HepG2 (cell line): ENCODE measurements around the gene NEURL2. TPM values are rescaled to one million over a fixed set of nuclear protein-coding genes. Genes with fewer than 3 reads are reported as not detected.
A peak's percentile ranks its signal among the peaks of the same experiment; 100 is the strongest.

Experiments used
- E2F2 ChIP-seq: sonication (generic); formaldehyde crosslinking; IDR thresholded peaks from 2 replicates; pipeline ENCODE4 v1.4.0; 2020; ENCODE audit warnings: missing genetic modification reagents, borderline replicate concordance
- FOXP1 ChIP-seq, 2 experiments: fragments of 450-650 bp in 1 of 2; IDR thresholded peaks; 2 replicates each; pipeline ENCODE4 v1.6.1; 2017 to 2018; ENCODE audit warnings: antibody characterized with exemption in 1 of 2
- HOXD1 ChIP-seq: sonication (generic); formaldehyde crosslinking; IDR thresholded peaks from 2 replicates; pipeline ENCODE4 v1.5.0; 2020; ENCODE audit warnings: missing genetic modification reagents
- LRRFIP1 ChIP-seq: sonication (generic); formaldehyde crosslinking; conservative IDR thresholded peaks from 2 replicates; pipeline ENCODE4 v1.4.0; 2020; ENCODE audit warnings: missing genetic modification reagents
- NFAT5 ChIP-seq: sonication (generic); formaldehyde crosslinking; IDR thresholded peaks from 2 replicates; pipeline ENCODE4 v1.4.0; 2020; ENCODE audit warnings: missing genetic modification reagents
- PLSCR1 ChIP-seq: sonication (generic); formaldehyde crosslinking; IDR thresholded peaks from 2 replicates; pipeline ENCODE4 v1.5.0; 2020; ENCODE audit warnings: missing genetic modification reagents, mild to moderate bottlenecking, borderline replicate concordance
- RAD21 ChIP-seq: fragments of 450-650 bp; formaldehyde crosslinking; IDR thresholded peaks from 2 replicates; pipeline ENCODE4 v1.5.0; 2020; ENCODE audit warnings: mild to moderate bottlenecking
- RCOR2 ChIP-seq: IDR thresholded peaks from 2 replicates; pipeline ENCODE4 v1.6.1; 2016; ENCODE audit warnings: missing biosample characterization, missing genetic modification reagents
- RFXANK ChIP-seq: IDR thresholded peaks from 2 replicates; pipeline ENCODE4 v1.6.1; 2016
- THYN1 ChIP-seq: sonication (generic); formaldehyde crosslinking; IDR thresholded peaks from 2 replicates; pipeline ENCODE4 v1.8.1; 2023; ENCODE audit warnings: low read depth, mild to moderate bottlenecking, moderate library complexity, missing genetic modification reagents, borderline replicate concordance
- ZBTB42 ChIP-seq: sonication (generic); formaldehyde crosslinking; IDR thresholded peaks from 2 replicates; pipeline ENCODE4 v1.5.0; 2020; ENCODE audit warnings: mild to moderate bottlenecking, missing genetic modification reagents
- ZBTB7B ChIP-seq: sonication (generic); formaldehyde crosslinking; IDR thresholded peaks from 2 replicates; pipeline ENCODE4 v1.4.0; 2020; ENCODE audit warnings: missing genetic modification reagents
- ZNF383 ChIP-seq: sonication (generic); formaldehyde crosslinking; IDR thresholded peaks from 2 replicates; pipeline ENCODE4 v1.4.0; 2020; ENCODE audit warnings: missing genetic modification reagents, mild to moderate bottlenecking, borderline replicate concordance
- ZNF660 ChIP-seq: sonication (generic); formaldehyde crosslinking; IDR thresholded peaks from 2 replicates; pipeline ENCODE4 v1.5.1; 2020; ENCODE audit warnings: mild to moderate bottlenecking, low read depth, missing genetic modification reagents, borderline replicate concordance
- ZNF800 ChIP-seq: sonication (generic); formaldehyde crosslinking; IDR thresholded peaks from 2 replicates; pipeline ENCODE4 v1.4.0; 2020; ENCODE audit warnings: missing genetic modification reagents
- polyA plus RNA-seq, 8 experiments: library from polyadenylated mRNA; depleted of rRNA in 3 of 8; stranded (reverse) in 7 of 8; unstranded in 1 of 8; fragments of >200 nt; fragmentation: Illumina TruSeq in 4 of 8; extraction: Trizol in 4 of 8; gene quantifications; 2 replicates each; pipeline versions ENCODE4 v1.2.1 to v1.2.3, GENCODE V29; 2011 to 2016; ENCODE audit warnings: low read depth in 4 of 8, missing spikeins in 1 of 8, mixed read lengths in 1 of 8; ENCODE audit not compliant: insufficient read depth in 1 of 8
- total RNA-seq, 5 experiments: library from RNA; depleted of rRNA; stranded (reverse); fragments of >200 nt; fragmentation: Illumina TruSeq; extraction: Trizol; gene quantifications; 2 replicates each; pipeline ENCODE4 v1.2.3, GENCODE V29; 2016; ENCODE audit warnings: low read depth in 1 of 5

Gene NEURL2
- total and polyA plus RNA-seq, 2 of the 13 experiments (the other 11 are each of a cell fraction or from before 2014, with no cell fraction given) = 7.2 to 9.7 TPM

- TF ChIP-seq ZNF800 (CRISPR knock-in tag) (no peak; the same call in 1 of the 2 replicates), HOXD1 (peak; percentile 85), RCOR2 (CRISPR knock-in tag) (peak; percentile 45; the same call in 1 of the 2 replicates), ZNF660 (no peak), RAD21 (CRISPR knock-in tag) (peak; percentile 88), E2F2 (CRISPR knock-in tag) (no peak), ZBTB7B (CRISPR knock-in tag) (peak; percentile 82), RFXANK (CRISPR knock-in tag) (peak; percentile 88; the same call in 1 of the 2 replicates), ZNF383 (CRISPR knock-in tag) (no peak), ZBTB42 (CRISPR knock-in tag) (peak; percentile 85; the same call in 1 of the 2 replicates), LRRFIP1 (no peak), NFAT5 (CRISPR knock-in tag) (no peak), FOXP1 (IDR thresholded peaks at IDR 0.05) (no peak), FOXP1 (CRISPR knock-in tag; IDR thresholded peaks at IDR 0.05) (peak; percentile 21; the same call in 1 of the 2 replicates), THYN1 (0 out of 2 replicates have a peak, but pooled peaks have one; percentile 1), PLSCR1 (CRISPR knock-in tag) (0 out of 2 replicates have a peak, but pooled peaks have one; percentile 77)
These were observed 677 bp downstream of the NEURL2 start (continued) for GRCh38 chr20:45890077-45890984.
